Measurements from ENCODE around the gene CFTR. TPM values are rescaled to one million over a fixed set of nuclear protein-coding genes. Genes with fewer than 3 reads are reported as not detected.

CFTR gene
- total RNA-seq, 1 experiment from 2014 or later, result 1.2 TPM

- H2BK15ac ChIP-seq (ENCODE audit: low read depth, low read length), result no peak overlapping the region
- H2BK20ac ChIP-seq (ENCODE audit: low read depth, low read length, poor library complexity, severe bottlenecking), result no peak overlapping the region
- H3K4ac ChIP-seq (ENCODE audit: low read depth, low read length), result no peak overlapping the region
- peaks cover 0 to 3% of the 10 kb centered on the region in 2 experiments; a peak in 1 of 5 replicates for H3K9me3 Mint-ChIP-seq
- no peak overlapping the region for H3K56ac ChIP-seq (ENCODE audit: insufficient read length, low read depth, low read length)
- no peaks in the 10 kb centered on the region for H3K79me1 ChIP-seq (ENCODE audit: insufficient read depth, low read depth, low read length, poor library complexity, severe bottlenecking)
- H3K9me3 ChIP-seq (ENCODE audit: control insufficient read depth, low read depth, low read length), result no peaks in the 10 kb centered on the region
- H3K27ac ChIP-seq (ENCODE audit: insufficient read length, low read depth, low read length), result no peak overlapping the region
- H3K4me3 Mint-ChIP-seq, result no peak overlapping the region; a peak in 1 of 5 replicates
- H3K23me2 ChIP-seq (ENCODE audit: insufficient read length, low read depth, low read length, poor library complexity, severe bottlenecking), result no peaks in the 10 kb centered on the region
- H2AFZ ChIP-seq (ENCODE audit: low read length), result no peak overlapping the region
- no peaks in the 10 kb centered on the region for H4K20me1 ChIP-seq (ENCODE audit: control insufficient read depth, insufficient read depth, insufficient read length)
- peaks cover 7% of the 10 kb centered on the region; the same call in 1 of the 2 replicates for H3K4me1 ChIP-seq (ENCODE audit: insufficient read depth, low read length)
- H2BK5ac ChIP-seq (ENCODE audit: insufficient read length, low read length), result no peak overlapping the region
- no CpG with 5 or more reads among the region's 3 CpGs for WGBS (ENCODE audit: extremely low coverage, insufficient read length, low lambda C conversion rate)
- H3T11ph ChIP-seq (ENCODE audit: low read length), result no peak overlapping the region
- H3K4me1 Mint-ChIP-seq, result peaks cover 54 to 56% of the 10 kb centered on the region in 2 experiments
- no peak overlapping the region for H3K9ac ChIP-seq (ENCODE audit: extremely low read depth, insufficient read length, low read length)
- H4K8ac ChIP-seq (replicated peaks; ENCODE audit: insufficient read length, low read depth, low read length), result no peak overlapping the region
- no peak overlapping the region for H2BK12ac ChIP-seq (ENCODE audit: insufficient read length, low read depth, low read length)
- no peaks in the 10 kb centered on the region for H3K27me3 Mint-ChIP-seq (ENCODE audit: low read depth)
- no peak overlapping the region for H3K14ac ChIP-seq (ENCODE audit: insufficient read depth, low read length)
- no peak overlapping the region for H4K91ac ChIP-seq (ENCODE audit: insufficient read length, low read depth, low read length)
- H3K79me2 ChIP-seq (ENCODE audit: insufficient read depth, low read length), result no peaks in the 10 kb centered on the region
- H2AK5ac ChIP-seq (ENCODE audit: insufficient read length, low read length), result no peak overlapping the region
- H3K27ac Mint-ChIP-seq, result peak overlapping the region; percentile 18 to 89 (median 82); a peak in 4 of 7 replicates
- peaks cover 0 to 6% (median 0%) of the 10 kb centered on the region in 3 experiments; a peak in 2 of 7 replicates for H3K36me3 Mint-ChIP-seq (ENCODE audit: insufficient read depth in 1 of 3, low read depth in 3 of 3)
- H2BK120ac ChIP-seq (ENCODE audit: low read depth, low read length, poor library complexity, severe bottlenecking), result no peak overlapping the region
- H4K5ac ChIP-seq (ENCODE audit: insufficient read length, low read depth, low read length), result no peak overlapping the region
- no peaks in the 10 kb centered on the region for H3K27me3 ChIP-seq (ENCODE audit: insufficient read depth, low read length)
- H3K23ac ChIP-seq (ENCODE audit: insufficient read length, low read depth, low read length), result no peak overlapping the region
- no peak overlapping the region for H3K4me2 ChIP-seq (ENCODE audit: insufficient read depth, insufficient read length, low read length)
- TF ChIP-seq, protein P1, sequence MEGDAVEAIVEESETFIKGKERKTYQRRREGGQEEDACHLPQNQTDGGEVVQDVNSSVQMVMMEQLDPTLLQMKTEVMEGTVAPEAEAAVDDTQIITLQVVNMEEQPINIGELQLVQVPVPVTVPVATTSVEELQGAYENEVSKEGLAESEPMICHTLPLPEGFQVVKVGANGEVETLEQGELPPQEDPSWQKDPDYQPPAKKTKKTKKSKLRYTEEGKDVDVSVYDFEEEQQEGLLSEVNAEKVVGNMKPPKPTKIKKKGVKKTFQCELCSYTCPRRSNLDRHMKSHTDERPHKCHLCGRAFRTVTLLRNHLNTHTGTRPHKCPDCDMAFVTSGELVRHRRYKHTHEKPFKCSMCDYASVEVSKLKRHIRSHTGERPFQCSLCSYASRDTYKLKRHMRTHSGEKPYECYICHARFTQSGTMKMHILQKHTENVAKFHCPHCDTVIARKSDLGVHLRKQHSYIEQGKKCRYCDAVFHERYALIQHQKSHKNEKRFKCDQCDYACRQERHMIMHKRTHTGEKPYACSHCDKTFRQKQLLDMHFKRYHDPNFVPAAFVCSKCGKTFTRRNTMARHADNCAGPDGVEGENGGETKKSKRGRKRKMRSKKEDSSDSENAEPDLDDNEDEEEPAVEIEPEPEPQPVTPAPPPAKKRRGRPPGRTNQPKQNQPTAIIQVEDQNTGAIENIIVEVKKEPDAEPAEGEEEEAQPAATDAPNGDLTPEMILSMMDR (conservative IDR thresholded peaks at IDR 0.05), result no peak
- no peak overlapping the region for H3K18ac ChIP-seq (ENCODE audit: insufficient read length, low read depth, low read length)
- no peak for DNase-seq
Observed at GRCh38 chr7:117675497-117676435, 195.9 kb downstream of the CFTR start.
